ENCODE results near the gene WFS1. TPM values are rescaled to one million over a fixed set of nuclear protein-coding genes. Genes with fewer than 3 reads are reported as not detected.

WFS1 gene
- total RNA-seq, 1 donor from 2014 or later, result 23.4 TPM

DNA sequence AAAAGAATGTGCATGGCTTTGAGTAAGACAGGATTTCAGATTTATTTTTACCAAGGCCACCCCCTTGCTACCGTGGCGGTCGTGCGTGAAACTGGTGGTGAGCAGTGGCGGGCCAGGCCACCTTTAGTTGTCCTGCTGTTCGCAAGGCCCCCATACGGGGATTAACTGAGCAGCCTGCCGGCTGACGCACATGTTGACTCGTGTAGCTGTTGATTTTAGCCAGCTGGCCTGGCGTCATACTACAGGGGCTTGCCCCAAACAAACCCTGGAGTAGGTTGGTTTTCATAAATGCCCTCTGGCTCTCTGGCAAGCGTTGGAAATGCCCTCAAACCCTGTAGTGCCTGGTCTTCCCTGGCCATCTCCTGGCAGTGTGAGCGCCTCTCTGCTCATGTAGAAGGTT is 28.4 kb downstream of the WFS1 start:
- no peak for DNase-seq (ENCODE audit: low read depth in 2 of 2)

DNA sequence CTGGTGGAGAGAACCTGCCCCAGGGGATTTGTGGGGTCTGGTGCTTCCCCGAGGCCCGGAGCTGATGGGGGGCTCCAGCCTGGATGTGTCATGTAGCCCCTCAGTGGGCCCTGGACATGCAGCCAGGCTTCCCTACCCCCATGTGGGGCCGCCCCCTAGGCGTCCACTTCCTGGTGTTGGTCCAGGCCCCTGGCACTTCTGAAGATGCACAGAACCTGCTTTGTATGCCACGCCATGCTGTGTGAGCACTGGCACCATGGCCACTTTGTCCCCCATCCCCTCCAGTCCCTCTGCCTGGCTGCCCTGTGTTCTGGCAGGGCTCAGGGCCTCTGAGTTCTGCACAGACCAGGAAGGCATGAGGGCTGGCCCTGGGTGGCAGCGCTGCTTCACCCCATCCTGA is 29.2 kb downstream of the WFS1 start:
- DNase-seq (ENCODE audit: low read depth in 2 of 2), result no peak

DNA sequence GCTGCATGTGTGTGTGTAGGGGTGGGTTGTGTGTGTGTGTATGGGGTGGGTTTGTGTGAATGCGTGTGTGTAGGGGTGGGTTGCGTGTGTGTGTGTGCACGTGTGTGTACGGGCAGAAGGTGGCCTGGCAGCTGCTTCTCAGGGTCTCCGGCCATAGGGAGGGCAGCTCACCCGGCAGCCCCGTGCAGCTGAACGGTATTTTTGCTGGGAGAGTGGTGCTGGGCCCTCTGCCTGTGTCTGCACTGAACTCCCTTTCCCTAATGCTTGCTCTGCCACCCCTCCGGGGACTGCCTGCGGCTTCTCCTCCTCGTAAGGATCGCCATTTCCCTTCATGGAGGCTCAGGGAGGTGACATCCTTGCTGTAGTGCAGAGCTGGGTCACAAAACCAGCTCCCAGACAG is 30.2 kb downstream of the WFS1 start:
- DNase-seq (ENCODE audit: low read depth in 2 of 2), result no peak

DNA sequence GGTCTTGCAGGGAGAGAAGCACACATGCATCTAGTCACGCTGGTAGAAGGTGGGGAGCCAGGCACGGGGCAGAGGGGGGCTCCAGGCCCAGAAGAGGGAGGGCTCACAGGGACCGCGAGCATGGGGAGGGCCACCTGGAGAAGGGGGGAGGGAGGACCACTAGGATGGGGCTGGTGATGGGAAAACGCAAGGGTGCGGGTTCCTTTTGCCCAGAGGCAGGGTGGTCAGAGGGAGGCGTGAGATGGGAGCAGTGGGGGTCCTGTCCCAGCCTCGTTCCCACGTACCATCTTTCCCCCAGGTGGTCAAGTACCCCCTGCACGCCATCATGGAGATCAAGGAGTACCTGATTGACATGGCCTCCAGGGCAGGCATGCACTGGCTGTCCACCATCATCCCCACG is 30.7 kb downstream of the WFS1 start:
- no peak for DNase-seq (ENCODE audit: low read depth in 2 of 2)

DNA sequence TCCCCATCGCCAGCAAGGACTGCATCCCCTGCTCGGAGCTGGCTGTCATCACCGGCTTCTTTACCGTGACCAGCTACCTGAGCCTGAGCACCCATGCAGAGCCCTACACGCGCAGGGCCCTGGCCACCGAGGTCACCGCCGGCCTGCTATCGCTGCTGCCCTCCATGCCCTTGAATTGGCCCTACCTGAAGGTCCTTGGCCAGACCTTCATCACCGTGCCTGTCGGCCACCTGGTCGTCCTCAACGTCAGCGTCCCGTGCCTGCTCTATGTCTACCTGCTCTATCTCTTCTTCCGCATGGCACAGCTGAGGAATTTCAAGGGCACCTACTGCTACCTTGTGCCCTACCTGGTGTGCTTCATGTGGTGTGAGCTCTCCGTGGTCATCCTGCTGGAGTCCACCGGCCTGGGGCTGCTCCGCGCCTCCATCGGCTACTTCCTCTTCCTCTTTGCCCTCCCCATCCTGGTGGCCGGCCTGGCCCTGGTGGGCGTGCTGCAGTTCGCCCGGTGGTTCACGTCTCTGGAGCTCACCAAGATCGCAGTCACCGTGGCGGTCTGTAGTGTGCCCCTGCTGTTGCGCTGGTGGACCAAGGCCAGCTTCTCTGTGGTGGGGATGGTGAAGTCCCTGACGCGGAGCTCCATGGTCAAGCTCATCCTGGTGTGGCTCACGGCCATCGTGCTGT is 31.5 kb downstream of the WFS1 start:
- no peak for DNase-seq (ENCODE audit: low read depth in 2 of 2)

DNA sequence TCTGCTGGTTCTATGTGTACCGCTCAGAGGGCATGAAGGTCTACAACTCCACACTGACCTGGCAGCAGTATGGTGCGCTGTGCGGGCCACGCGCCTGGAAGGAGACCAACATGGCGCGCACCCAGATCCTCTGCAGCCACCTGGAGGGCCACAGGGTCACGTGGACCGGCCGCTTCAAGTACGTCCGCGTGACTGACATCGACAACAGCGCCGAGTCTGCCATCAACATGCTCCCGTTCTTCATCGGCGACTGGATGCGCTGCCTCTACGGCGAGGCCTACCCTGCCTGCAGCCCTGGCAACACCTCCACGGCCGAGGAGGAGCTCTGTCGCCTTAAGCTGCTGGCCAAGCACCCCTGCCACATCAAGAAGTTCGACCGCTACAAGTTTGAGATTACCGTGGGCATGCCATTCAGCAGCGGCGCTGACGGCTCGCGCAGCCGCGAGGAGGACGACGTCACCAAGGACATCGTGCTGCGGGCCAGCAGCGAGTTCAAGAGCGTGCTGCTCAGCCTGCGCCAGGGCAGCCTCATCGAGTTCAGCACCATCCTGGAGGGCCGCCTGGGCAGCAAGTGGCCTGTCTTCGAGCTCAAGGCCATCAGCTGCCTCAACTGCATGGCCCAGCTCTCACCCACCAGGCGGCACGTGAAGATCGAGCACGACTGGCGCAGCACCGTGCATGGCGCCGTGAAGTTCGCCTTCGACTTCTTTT is 32.2 kb downstream of the WFS1 start:
- DNase-seq (ENCODE audit: low read depth in 2 of 2), result no peak

DNA sequence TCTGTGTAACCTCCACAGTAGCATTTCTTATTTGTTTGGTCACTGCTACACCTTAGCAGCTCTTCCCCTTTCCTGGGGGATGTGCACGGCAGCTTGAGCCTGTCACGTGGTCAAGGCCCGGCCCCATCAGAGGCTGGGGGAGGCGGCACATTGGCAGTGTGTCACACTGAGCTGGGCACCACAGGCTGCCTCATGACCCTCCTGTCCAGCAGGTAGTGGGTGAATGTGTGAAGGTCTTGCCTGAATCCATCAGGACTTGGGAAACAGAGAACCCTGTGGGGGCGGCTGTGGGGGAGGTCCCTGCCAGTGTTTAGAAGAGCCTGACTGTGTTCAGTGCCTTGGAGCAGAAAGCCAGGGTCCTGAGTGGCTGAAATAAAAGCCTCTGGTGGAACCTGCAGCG is 33.2 kb downstream of the WFS1 start:
- DNase-seq (ENCODE audit: low read depth in 2 of 2), result no peak

DNA sequence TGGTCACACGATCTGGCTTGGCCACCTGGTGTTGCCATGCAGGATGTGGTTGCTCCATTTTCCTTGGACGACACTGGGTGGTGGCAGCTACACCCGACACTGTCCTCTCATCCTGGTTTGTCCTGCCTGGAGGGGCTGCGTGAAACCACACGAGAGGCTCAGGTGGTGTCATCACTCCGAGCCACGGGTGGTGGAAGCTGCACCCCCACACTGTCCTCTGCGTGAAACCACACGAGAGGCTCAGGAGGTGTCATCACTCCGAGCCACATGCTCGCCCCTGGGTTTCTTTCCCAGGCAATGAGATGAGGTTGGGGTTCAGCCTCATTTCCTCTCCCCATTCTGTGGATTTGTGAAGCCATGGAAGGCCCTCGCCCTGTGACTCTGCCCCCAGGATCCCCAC is 34.3 kb downstream of the WFS1 start:
- no peak for DNase-seq (ENCODE audit: low read depth in 2 of 2)

DNA sequence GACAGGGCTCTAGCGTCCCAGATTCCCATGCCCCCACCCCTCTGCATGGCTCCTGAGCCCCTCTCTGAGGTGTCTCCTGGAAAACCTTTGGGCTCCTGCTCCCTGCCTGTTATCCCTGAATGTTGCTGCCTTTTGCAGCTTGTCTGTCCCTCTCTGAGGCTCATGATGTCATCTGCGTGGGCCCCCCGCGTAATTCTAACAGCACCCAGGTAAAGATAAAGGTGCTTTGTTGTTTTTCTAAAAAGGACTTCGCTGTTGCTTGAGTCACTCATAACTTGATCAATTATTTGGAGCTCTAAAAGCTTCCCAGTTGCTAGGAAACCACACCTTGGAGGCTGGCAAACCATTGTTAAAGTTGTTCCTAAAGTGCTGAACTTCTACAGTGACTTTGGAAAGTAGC is 36.6 kb downstream of the WFS1 start:
- no peak for DNase-seq (ENCODE audit: low read depth in 2 of 2)

DNA sequence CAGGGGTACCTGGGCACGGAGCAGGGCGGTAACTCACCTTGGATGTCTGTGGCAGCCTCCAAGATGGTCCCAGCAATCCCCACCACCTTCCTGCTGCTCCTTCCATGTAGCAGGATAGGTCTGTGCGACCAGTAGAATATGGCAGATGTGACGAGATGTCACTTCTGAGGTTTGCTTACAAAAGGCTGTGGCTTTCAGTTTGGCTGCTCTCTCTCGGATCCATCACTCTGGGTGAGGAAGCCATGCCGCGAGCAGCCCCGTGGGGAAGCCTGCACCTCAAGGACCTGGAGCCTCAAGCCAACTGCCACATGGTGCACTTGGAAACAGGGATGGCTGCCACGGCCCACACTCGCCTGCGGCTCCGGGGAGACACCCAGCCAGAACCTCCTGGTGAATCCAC is 37.6 kb downstream of the WFS1 start:
- no peak for DNase-seq (ENCODE audit: low read depth in 2 of 2)

DNA sequence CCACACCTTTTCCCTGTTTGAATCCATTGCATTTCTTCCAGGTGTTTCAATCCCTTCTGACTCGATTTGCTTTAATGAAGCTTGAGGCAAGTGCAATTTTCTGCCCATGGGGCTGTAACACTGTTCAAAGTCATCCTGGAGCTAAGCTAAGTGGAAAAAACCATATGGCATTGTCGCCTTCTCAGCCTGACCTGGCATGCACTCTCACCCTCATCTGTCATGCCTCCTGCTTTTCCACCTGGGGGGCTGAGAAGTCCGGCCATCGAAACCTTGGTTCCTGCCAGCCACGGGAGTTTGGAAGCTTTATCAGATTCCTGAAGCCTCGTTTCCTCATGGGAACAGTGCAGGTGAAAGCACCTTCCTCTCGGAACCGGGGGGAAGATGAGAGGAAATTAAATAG is 38.2 kb downstream of the WFS1 start:
- no peak for DNase-seq (ENCODE audit: low read depth in 2 of 2)

DNA sequence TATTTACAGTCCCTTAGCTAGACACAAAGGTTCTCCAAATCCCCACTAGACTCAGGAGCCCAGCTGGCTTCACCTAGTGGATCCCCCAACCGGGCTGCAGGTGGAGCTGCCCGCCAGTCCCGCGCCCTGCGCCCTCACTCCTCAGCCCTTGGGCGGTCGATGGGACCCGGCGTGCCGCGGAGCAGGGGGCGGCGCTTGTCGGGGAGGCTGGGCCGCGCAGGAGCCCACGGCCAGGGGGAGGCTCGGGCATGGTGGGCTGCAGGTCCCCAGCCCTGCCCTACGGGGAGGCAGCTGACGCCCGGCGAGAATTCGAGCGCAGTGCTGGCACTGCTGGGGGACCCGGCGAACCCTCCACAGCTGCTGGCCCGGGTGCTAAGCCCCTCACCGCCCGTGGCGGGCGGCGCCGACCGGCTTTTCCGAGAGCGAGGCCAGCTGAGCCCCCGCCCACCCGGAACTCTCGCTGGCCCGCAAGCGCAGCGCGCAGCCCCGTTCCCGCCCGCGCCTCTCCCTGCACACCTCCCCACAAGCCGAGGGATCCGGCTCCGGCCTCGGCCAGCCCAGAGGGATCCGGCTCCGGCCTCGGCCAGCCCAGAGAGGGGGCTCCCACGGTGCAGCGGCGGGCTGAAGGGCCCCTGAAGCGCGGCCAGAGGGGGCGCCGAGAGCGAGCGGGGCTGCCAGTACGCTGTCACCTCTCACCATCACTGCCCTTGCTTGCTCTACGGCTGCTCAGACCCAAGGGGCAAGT is 39.4 kb downstream of the WFS1 start:
- DNase-seq (ENCODE audit: low read depth in 2 of 2), result peak in 1 of 2 donors; percentile 56

DNA sequence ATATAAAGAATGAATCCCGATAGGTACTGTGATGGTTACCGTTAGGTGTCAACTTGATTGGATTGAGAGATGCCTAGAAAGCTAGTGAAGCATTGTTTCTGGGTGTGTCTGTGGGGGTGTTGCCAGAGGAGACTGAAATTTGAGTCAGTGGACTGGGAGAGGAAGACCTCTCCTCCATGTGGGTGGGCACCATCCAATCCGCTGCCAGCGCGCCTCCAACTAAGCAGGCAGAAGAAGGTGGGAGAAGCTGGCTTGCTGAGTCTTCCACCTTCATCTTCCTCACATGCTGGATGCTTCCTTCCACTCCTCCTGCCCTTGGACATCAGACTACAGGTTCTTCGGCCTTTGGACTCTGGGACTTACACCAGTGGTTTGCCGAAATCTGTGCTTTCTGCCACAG is 40.1 kb downstream of the WFS1 start:
- no peak for DNase-seq (ENCODE audit: low read depth in 2 of 2)

DNA sequence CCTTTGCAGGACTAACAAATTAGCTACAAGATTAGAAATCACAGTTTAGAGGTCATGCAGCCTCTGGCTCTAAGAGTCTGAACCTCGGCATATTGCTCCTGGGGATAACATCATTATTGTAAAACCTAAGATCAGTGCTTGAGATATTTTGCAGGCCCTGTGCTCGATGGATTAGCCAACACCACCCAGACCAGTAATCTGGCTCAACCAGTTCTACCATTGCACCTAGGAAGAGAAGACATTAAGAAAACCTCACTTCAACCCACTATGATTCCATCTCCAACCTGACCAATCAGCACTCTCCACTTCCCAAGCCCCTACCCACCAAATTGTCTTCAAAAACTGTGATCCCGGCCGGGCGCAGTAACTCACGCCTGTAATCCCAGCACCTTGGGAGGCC is 43.6 kb downstream of the WFS1 start:
- DNase-seq (ENCODE audit: low read depth in 2 of 2), result no peak

DNA sequence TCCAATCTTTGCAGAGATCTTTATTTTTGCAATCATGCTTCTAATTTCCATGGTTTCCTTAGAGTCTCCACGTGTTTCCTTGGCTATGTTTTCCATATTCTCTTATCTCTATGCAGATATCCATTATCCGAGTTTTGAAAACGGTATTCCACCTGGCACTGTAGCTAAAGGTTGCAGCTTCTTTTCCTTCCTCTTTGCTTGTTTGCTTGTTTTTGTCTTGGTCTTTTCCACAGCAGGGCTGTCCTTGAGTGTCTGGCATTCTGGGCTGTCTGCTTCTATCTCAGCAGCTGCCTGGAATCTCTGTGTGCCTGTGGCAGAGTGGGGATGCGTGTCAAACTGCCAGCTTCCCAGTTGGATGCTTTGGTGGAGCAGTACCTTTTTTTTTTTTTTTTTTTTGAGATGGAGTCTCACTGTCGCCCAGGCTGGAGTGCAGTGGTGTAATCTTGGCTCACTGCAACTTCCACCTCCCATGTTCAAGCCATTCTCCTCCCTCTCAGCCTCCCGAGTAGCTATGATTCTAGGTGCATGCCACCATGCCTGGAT is 46.9 kb downstream of the WFS1 start:
- peak in 1 of 2 donors; percentile 62 for DNase-seq (ENCODE audit: low read depth in 2 of 2)

DNA sequence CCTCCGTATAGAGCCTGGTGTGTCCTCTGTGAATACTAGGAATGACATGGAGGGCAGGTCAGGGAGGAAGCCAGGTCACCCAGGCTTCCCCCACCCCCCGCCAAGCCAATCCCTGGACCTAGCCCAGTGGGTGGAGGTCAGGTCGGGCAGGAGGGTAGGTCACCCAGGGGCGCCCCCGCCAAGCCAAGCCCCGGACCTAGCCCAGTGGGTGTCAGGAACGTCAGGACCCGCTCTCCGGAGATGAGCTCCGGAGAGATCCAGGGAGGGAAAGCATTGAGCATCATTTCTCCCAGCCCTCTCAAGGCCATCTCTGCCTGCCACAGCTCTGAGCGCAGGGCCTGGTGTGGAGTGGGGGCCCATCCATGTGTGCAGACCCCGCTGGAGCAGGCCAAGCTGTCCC is 48.6 kb downstream of the WFS1 start:
- DNase-seq (ENCODE audit: low read depth in 2 of 2), result no peak

DNA sequence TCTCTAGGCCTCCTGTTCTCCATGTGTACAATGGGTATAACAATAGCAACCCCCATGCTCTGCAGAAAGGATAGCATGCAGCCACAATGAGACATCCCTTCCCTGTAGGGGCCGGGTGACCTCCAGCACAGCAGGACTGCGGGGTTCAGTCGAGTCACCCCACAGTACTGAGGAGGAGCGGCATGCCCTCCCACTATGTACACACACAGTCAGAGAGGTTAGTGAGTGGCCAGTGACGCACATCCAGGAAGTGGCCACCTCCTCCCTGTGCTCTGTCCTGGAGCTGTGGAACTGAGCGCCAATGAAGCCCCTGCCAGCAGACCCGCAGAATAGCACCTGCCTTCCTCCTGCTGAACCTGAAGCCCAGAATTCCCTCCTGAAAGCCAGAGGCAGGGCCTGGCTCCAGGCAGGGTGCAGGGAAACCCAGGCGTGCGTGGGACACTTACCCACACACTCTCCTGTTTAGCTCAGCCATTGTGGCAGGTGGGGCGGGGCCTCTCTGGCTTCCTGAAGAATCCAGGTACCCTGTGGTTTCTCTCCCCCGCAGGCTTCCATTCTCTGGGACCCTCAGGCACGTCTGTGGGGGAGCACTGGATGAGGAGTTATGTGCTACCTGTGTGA is 50.0 kb downstream of the WFS1 start:
- no peak for DNase-seq (ENCODE audit: low read depth in 2 of 2)

DNA sequence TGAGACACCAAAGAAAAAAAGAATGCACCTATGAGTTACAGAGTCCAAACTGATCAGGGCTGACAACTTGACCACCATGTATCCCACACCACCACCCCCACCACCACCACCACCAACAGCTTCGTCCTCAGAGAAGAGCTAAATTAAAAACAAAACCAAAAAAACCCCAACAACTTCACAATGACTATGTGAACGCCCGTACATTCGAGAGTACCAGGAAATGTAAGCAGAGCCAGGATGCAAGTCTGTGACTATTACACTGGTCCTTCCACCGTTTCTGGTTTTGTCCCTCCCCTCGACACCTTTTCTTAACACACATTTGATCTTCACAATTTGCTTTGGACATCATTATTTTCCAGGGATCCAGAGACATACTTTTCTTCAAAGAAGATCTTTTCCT is 51.0 kb downstream of the WFS1 start:
- no peak for DNase-seq (ENCODE audit: low read depth in 2 of 2)

DNA sequence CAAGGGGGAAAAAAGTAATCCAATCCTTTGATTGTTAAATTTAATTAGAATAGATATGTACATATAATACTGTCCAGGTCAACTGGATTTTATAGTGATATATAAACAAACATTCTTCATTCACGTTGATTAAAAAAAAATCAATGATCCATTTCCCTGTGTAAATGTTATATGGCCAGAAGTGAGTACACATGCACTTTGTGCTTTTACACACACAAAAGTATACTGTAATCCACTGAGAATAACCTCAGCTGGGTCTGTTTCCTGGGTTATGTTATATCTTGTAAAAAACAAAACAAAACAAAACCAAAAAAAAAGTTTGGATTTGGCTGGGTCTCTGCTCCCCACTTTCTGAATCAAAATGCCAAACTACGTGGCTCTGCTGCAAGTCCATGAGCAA is 51.7 kb downstream of the WFS1 start:
- no peak for DNase-seq (ENCODE audit: low read depth in 2 of 2)

DNA sequence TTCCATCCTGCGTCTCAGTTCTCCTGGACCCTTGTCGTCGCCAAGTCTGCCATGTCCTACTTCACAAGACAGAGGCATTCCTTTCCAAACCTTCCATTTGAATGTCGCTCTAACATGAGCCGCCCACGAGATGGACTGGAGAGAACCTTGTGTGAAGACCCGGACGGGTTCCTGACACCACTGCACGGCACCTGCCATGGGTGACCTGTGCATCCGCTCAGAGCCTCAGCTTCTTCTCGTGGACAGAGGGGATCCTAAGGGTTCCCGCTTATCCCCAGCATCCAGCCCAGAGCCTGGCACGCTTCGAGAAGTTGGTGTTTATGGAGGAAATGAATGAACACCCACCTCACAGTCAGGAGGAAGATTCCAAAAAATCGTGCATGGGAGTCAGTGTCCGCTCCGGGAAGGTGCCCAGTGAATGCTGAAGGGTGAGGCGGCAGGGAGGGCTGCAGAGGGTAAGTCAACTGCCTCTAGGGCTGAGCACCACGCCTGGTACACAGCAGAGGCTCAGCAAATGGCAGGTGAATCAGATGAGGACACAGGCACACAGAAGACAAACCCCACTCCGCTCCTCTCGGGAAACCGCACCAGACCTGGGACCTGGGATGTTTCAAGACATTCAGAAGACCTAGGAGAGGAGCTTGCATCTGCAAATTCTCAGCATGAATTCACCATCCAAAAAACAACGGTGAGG is 52.6 kb downstream of the WFS1 start:
- DNase-seq (ENCODE audit: low read depth in 2 of 2), result no peak

DNA sequence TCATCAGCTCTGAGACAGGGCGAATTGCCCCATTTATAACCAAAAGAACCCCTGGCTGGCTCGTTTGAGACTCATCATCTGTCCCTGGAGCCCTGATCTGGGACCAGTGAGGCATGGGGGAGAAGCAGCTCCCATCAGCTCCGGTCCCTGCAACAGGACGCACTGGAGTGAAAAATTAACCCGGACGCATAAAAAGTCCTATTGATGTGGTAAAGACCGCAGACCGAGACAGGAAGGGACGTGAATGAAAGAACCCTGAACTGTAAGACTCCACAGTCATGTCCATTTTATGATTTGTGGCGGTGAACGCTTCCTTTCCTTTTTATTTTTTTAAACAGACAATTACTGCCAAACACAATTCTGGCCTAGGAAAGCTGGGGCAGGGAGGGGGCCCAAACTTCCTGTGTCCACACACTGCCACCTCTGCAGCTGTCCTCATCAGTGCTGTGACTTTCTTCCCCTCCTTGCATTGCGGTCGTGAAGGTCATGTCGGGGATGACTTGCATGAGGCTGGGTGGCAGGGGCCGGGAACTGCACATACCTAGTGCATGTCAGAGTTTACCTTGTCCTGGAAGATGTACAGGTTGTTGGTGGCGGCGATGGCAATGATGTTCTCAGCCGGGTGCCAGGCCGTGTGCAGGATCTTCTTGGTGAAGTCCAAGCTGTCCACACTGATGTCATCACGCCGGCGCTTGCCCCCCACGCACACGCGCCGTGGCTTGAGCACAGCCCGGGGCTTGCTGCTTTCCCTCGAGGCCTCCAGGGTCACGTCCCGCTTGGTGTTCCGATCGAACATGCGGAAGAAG is 53.3 kb downstream of the WFS1 start:
- peak in 1 of 2 donors; percentile 15 for DNase-seq (ENCODE audit: low read depth in 2 of 2)

Data from dermis microvascular lymphatic vessel endothelial cell (primary cell).